Measurements from ENCODE around the gene NEDD8.

The NEDD8 gene

DNA sequence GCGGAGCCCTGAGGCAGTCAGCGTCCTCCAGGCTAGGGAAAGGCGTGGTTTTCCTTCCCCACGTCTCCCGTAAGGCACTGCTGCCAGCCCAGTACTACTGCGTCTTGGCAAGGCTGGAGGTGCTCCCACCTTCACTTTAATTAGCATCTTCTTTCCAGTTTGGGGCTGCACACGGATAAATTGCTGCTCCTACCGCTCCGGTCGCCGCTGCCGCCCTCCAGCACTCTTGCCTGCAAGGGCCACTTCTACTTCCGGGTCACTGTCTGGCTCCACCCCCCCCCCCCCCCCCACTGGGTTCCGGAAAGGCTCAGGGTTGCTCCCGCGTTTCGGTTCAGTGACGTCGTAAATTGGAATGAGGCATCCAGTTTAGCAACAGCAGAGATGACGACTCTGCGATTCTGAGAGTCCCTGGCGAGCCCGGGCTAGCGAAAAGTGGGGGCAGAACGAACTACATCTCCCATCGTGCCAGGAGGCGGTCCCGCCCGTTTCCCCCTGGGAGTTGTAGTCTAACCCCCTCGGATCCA, at the start of gene NEDD8:
Gene NEDD8, minus strand, starts transcription at position 247 of the 524 bp plus-strand sequence. Its CDS starts 100 bp downstream, at position 147.
- peak; percentile 96 for DNase-seq

DNA sequence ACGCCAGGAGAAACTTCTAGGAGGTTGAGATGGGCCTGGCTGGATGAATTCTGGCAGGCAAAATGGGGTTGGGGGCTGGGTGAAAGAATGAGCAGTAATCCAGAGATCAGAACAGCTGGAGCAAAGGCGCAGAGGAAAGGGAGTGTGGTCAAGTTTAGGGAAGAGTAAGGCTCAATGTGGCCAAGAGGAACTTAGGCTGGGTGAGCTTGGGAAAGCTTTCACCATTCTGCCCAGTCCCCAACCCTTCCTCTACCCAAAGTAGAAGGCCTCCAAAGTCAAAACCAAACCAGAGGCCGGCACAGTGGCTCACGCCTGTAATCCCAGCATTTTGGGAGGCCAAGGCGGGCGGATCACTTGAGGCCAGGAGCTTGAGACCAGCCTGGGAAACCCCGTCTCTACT, 49.5 kb upstream of the NEDD8 start:
- no peak for DNase-seq

GRCh38 chr14:24280797-24281460, 48.8 kb upstream of the NEDD8 start:
- DNase-seq: no peak

DNA sequence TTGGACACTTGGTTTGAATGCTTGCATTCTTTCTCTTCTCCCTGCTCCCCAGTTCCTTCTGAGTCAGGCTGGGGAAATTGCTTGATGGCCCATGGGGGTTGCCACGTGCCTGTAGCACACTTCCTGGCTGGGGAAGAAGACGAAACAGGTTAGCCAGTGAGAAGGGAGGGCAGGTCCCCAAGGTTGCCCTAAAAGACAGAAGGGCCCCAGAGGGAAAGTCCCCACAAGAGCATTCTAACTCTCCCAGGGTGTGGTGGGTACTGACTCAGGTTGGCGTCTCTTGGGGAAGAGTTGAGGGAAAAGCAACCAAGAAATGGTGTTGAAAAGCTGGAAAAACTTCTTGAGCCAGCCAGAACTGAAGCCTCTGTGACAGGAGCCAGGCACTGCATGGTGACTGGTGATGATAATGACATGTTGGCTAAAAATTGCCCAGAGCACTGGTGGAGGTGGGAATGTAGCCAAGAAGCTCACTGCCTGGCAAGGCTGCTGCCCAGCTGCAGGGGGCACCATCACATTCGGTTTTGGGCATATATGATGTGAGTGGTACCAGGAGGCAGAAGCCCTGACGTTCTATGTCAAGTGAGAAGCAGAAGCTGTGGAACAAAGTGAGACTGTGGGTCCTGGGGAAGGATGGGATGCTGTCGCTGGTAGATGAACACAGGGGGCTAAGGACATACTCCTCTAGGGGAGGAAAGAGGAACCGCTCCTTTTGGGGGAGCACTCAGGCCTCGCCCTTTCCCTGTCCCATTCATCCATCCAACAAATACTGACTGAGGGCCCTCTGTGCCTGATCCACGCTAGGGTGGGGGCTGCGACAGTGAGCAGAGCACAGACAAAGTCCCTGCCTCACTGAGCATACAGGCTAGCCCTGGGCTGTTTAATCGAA, 47.4 kb upstream of the NEDD8 start:
- DNase-seq: peak; percentile 66

DNA sequence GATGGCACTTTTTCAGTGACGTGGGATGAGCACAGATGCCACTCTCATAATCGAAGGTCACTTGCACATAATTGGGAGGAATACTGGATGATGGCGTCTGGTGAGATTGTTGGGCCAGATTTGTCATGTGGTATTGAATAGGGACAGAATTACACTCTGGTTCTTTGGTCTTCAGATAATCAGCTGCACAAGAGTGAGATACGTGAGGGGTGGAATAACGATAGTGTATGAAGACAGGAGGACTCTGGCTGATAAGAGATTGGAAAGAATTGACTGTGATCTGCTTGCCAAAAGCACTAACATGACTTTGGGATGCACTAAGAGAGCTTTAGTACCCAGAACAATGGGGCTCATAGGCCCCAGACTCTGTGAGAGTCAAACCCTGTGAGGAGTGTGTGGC, 46.3 kb upstream of the NEDD8 start:
- DNase-seq: no peak

DNA sequence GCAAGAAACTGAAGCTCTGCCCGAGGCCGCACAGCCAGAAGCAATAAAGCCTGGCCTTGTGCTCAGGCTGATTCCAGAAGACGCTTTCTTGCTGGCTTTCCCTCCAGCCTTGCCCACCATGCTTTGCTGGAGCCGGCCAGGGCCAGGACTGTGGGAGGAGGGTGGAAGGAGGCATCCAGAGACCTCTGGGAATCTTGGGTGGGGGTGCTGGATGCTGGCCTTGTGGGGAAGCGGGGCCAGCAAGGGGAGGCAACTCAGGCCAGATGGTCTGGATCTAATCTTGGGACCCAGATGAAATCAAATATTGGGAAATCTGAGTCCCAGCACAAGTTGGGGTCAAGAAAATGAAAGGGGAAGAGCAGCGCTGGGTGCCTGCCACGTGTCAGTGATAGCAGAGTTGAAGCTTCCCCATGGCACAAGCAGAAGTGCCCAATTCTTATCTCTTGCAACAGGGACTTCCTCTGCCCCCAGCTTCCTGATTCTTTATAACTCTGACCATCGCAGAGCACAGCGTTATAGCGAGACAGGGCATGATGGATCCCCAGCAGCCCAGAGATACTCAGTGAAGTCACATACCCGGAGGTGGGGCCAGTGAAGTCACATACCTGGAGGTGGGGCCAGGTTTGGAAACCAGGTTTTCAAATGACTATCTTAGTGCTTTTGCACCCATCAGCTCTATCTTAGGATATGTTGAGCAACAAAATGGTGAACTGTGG, 45.6 kb upstream of the NEDD8 start:
- DNase-seq: peak; percentile 54

- DNase-seq: no peak
Measured at GRCh38 chr14:24277071-24277470, 44.9 kb upstream of the NEDD8 start.

DNA sequence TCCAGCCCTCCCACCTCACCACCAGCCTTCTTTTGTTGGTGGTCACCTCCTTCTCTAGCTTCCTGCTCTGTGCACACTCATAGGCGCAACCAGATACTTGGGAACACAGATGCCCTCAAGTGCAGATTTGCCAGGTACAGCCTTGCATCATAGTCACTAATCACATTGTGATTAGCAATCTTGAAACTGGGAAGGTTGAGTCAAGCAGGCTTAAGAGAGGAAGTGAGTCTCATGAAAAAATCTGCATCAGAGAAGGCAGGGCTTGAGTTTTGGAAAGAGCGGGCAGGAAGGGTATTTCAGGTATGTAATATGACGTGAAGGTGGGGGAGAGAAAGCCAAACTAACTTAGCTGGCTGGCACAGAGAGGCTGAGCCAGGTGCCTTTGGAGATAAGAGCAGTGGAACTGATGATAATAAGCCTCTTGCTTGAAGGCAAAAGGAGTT, 42.0 kb upstream of the NEDD8 start:
- DNase-seq: peak; percentile 66

GRCh38 chr14:24273422-24273998, 41.3 kb upstream of the NEDD8 start:
- no peak for DNase-seq

GRCh38 chr14:24272467-24272866, 40.3 kb upstream of the NEDD8 start:
- no peak for DNase-seq

DNA sequence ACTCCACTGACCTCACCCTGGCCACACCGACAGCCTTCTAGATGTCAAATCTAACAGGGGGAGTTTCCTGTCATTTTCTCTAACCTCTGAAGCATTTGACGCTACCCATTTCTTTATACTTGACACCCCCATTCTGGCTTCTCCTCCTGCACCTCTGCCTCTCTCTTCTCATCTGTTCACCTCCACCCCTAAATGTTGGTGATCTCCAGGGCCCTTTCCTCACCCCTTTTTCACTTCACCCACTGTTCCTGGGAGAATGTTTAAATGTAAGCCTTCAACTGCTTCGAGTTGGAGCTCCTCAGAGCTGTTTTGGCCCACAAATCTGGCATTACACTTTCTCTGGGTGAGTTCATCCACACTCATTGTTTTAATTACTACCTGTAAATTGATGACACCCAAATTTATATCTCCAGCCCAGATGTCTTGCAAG, 39.7 kb upstream of the NEDD8 start:
- no peak for DNase-seq

GRCh38 chr14:24271134-24271833, 39.1 kb upstream of the NEDD8 start, which contains the start of gene RABGGTA:
Gene RABGGTA, minus strand, starts transcription at chr14:24271597. Its CDS starts 482 bp downstream, at chr14:24271115.
- peak; percentile 87 for DNase-seq

DNA sequence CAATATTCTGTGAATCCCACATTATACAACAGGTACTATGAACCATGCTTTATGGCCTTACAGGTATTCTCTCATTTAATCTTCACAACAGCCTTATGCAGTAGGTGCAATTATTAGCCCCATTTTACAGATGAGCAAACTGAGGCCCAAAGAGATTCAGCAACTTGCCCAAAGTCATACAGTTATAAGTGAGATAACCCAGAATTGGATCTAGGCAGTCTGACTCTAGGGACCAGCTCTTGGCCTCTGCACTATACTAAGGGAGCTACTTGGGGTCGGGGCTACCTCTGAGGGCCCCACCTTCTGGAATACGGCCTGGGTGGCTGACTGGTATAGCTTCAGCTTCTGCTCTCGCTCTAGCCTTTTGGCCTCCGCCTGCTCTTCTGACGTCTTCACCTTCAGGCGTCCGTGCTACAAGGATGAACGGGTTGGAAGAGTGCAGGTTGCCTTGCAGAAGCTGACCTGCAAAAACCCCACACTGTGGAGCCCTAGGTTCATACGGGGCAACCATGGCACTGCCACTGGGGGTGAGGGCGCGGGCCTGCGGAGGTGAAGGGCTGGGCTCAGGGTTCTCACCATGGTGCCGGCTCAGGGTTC, 38.5 kb upstream of the NEDD8 start:
- DNase-seq: no peak

DNA sequence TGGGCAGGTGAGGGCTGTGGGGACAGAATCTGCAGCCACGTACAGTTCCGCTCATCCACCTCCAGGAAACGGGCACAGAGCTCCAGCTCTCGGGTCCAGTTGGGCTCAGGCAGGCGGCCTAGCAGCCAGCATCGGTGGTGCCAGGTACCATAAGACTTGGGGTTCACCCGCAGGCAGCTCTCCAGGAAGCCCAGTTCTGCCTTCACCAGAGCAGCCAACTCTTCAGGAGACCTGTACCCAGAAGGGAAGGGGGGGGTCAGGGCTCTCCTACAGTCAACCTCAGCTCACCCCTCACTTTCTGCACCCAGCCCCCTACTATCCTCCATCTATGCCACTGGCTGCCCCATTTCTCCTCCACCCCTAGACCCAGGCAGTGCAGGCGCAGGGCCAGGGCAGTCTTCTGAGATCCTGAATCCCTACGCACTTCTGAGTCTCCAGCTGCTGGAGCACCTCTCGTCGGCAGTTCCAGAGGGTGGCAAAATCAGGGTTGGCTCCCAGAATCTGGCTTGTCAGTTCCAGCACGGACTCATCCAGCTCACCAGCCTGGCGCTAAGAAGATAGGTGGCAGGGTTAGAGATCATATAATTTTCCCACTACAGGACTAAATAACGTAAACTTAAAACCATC, 37.9 kb upstream of the NEDD8 start:
- no peak for DNase-seq

DNA sequence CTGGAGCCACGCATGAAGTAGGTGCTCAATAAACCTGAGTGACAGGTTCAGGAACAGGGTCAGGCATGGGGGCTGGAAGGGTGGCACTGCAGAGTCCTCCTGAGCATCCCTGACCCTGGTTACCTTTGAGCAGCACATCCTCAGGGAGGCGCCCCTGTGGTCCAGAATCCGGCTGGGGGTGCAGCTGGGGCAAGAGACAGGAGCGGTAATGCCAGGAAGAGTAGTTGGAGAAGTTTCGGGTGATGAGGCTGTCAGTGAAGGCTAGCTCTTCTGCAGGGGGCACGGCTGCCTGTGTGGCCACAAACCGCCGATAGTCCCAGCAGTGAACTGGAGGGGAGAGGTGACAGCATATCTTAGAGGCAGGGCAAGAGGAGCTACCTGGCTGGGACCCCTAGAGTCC, 37.2 kb upstream of the NEDD8 start:
- DNase-seq: no peak

- no peak for DNase-seq
Measured at GRCh38 chr14:24268225-24268624, 36.1 kb upstream of the NEDD8 start.

DNA sequence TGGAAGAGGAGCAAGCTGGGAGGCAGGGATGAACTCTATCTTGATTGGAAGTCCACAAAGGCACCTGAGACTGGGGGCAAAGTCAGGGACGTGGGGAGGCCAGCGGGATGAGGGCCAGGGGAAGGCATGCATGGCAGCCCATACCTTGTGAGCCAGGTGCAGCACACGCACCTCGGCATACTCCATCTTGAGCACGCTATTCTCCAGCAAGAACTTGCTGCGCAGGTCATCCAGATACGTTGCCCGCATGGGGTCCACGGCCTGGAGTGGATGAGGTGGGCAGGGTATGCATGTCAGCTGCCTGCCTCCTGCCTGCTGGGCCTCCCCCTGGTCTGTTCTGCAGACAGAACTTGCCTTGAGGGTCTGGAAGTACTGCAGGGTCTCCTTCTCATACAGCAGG, 35.3 kb upstream of the NEDD8 start:
- no peak for DNase-seq

- DNase-seq: no peak
Measured at GRCh38 chr14:24266344-24267244, 34.4 kb upstream of the NEDD8 start.

DNA sequence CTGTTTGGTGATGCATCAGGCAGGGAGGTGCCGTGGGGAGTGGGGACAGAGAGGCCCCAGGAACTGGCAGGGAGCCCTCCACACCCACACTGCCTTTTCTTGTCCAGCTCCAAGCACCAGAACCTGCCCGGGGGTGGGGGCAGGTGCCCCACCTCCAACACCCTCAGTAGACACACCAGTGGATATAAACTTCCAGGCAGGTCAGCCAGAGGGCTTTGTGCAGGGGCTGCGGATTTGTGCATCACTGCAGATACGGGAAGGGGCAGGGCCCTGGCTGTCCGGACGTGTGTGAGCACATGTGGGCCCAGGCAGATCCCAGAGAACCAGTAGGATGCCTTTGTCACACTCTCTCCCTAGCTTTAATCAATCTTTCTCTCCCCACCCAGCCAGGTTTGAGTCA, 32.1 kb upstream of the NEDD8 start:
- no peak for DNase-seq

- DNase-seq: no peak
Measured at GRCh38 chr14:24263848-24264247, 31.7 kb upstream of the NEDD8 start.
